GM19099 (cell line): ENCODE measurements around the gene MSL3B.

Experiments used
- POLR2A ChIP-seq: IDR thresholded peaks from 3 replicates; pipeline ENCODE4 v1.6.1; 2011; ENCODE audit warnings: low read depth; ENCODE audit not compliant: insufficient read length; ENCODE audit errors: extremely low read depth

Gene MSL3B

DNA sequence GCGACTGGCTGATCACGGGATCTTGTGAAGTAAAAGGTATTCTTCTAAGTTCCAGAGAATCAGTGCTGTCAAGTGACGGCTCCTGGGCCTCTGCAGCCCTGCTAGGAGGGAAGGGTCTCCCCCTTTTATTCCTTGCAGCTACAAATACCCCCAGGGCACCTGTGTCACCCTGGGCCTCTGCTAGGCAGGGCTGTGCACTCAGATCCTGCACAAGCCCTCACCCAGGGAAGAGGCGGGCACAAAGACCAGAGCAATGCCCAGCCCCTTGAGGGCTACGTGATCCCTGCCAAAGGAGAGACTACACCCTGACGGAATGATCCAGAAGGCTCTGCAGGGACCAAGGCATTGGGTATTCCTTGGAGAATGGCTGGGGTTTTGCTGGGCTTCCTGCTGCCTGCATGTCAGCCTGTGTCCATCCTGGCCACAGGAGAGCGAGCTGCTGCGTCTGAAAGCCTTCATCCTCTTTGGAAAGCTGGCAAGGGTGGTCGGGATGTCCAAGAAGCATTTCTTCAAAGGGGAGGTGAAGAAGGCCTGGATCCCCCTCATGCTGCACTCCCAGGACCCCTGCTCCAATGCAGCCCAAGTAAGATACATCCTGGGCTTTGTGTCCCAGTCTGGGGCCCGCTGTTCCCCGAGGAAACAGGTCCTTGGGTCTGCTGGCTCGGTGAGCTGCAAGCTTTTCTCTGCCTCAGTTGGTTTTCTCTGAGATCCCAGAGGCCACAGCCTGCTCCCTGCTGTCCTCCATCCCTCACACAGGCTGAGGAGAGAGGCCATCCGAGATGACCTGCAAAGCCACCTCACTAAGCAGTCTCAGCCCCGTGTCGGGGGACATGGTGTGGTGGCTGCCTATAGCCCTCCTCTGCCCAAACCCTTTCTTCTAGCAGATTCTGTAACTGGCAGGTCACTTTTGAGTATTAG lies 38.7 kb downstream of the MSL3B start:
- no peak for TF ChIP-seq POLR2A

- no peak for TF ChIP-seq POLR2A
These were observed 39.5 kb downstream of the MSL3B start for GRCh38 chr2:233828546-233829192.

- TF ChIP-seq POLR2A: no peak
These were observed 43.8 kb downstream of the MSL3B start for GRCh38 chr2:233824373-233824772.

DNA sequence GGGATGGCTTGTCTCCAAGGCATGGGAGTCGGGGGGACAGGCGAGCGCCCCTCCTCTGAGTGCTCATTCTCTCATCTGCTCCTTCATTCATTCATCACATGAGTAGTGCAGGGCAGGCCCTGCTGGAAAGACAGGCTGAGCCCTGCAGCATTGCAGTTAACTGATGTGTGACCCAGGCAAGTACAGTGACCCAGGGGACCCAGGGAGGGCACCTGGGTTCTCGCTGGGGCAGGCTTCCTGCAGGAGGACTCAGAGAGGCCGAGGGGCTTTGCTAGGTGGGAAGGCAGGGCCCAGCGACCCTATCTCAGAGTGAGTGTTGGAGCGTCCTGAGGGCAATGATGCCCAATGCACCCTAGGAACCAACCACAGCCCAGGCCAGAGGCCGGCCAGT lies 44.5 kb downstream of the MSL3B start:
- no peak for TF ChIP-seq POLR2A

- no peak for TF ChIP-seq POLR2A
These were observed 45.1 kb downstream of the MSL3B start for GRCh38 chr2:233822781-233823730.

DNA sequence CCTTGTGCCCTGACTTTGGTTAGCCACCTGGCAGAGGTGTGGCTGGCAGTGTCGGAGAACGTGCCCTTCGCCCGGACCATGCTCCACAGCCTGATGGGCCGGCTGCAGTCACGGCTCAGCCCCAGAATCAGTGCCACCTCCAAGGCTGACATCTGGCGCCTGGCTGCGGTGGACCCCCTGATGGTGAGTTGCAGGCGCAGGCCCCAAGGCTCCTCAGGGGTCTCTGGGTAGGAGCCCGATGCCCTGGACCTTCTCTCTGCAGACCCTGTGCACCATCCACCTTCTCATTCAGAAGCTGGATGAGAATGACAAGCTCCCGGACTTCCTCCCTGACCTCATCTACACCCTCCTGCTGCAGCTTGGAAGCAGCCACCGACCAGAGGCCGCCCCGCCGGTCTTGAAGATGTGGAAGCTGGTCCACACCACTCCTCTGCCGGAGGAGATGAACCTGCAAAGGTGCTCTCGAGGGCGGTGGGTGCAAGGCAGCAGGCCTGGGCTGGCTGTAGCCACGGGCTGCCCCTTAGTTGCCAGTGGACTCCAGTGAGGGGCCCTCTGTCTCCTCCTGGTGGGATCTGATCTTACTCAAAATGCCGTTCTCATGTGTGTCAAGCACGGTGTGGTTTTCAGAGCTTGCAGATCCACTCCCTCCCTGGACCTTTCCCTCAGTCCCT lies 46.0 kb downstream of the MSL3B start:
- TF ChIP-seq POLR2A: no peak

DNA sequence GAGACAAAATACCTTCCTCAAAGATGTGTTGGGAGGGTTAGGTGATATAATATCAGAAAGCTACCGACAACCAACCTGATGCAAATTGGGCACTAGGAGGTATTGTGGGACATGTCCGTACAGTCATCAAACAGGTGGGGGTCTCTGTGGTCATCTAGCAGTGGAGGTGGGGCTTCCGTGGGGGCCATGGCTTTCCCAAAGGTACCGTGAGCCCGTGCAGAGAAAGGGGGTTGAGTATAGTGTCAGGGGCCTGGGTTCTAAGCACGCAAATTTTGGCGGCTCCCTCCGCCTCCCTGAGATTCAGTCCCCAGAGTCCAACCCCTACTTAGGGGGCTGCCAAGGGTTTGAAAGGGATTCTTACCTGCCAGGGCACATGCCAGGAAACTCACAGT lies 46.5 kb downstream of the MSL3B start:
- no peak for TF ChIP-seq POLR2A

DNA sequence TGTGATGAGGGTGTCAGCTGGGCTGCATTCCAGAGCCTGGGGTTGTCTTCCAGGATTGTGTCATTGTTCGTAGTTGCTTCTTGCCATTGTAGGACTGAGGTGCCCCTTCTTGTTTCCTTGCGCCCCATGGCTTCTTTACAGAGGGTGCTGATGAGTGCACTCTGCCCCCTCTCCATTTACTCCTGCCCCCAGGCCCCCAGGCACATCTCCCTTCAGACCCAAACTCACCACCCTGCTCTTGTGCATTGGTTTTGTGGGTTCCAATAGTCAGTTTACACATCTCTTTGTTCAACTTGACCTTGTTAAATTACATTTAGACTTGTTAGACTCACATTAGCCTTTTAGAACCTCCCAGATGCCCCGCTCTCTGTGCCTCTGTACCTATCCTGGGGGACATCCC lies 47.0 kb downstream of the MSL3B start:
- no peak for TF ChIP-seq POLR2A

DNA sequence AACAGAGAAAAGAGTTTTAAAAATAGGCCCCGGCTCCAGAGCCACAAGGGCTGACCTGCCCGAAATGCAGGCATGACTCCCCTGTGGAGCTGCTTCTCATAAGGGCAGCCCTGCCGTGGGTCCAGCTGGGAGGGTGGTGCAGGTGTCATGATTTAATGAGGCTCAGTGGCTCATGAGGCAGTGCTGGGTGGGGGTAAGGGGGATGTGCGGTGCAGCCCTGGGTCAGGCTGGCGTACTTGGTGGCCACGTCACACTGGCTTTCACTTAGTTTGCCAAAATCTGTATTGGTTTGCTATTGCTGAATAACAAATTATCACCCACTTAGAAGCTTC lies 47.4 kb downstream of the MSL3B start:
- no peak for TF ChIP-seq POLR2A

- TF ChIP-seq POLR2A: no peak
These were observed 48.1 kb downstream of the MSL3B start for GRCh38 chr2:233819884-233820773.

GRCh38 chr2:233818639-233819621 lies 49.3 kb downstream of the MSL3B start:
- TF ChIP-seq POLR2A: no peak

DNA sequence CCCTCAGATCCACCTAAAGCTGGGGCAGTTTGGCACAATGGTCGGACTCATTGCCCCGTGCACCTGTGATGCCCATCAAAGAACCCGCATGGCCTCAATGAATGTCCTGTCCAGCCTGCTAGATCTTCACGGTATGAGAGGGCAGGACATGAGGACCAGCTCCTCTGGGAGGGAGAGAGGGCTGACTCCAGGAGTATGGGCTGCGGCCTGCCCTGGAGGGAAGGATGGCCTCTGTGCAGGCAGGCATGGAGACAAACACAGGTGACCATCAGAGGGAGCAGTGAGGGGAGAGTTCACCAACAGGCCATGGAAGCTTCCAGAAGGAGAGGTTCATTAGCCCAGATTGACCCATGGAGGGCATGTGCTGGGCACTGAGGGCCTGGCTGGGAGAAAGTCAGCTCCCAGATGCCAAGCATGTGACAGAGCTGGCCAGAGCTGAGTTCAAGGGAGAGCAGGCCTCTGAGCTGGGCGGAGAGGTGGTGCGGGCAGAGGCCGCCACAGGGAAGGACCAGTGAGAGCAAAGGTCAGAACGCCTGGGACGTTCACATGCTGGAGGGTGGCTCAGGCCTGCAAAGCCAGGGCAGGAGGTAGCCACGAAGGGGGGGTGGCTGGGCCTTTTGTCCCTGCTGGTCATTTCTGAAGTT lies 50.1 kb downstream of the MSL3B start:
- no peak for TF ChIP-seq POLR2A
